Measurements from ENCODE around the gene TMEM87B.
A peak's percentile ranks its signal among the peaks of the same experiment; 100 is the strongest.

TMEM87B gene

DNA sequence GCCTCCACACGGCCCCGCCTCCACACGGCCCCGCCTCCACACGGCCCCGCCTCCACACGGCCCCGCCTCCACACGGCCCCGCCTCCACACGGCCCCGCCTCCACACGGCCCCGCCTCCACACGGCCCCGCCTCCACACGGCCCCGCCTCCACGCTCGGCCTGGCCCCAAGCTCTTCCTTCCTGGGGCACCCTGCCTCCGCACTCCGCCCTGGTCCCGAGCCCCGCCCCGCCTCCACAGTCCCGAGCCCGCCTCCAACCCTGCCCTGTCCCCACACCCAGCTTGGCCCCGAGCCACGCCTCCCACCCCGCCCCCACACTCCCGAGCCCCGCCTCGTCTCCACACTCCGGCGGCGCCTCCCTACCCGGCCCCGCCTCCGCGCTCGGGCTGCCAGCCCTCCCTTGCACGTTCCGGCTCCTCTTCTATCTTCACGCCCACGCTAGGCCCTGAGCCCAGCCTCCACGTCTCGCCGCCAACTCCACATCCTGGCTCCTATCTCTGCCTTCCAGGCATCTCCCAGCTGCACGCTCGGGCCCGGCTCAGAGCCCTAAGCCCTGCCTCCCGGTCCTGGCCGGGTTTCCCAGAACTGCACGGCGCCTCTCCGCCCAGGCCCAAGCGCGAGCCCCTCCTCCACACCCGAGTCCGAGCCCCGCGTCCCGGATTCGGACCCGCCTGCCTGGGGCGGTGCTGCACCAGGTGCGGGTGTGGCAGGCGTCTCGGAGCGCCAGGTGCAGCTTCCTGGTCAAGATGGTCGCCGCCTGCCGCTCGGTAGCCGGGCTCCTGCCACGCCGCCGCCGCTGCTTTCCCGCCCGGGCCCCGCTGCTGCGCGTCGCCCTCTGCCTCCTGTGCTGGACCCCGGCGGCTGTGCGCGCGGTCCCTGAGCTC, at the start of gene TMEM87B:
Gene TMEM87B, plus strand, starts transcription at position 423 of the 883 bp plus-strand sequence. Its CDS starts 323 bp downstream, at position 746.
- no peaks in the 10 kb centered on the region for H4K20me1 ChIP-seq (ENCODE audit: insufficient read depth, low read length)
- TF ChIP-seq CTCF (IDR thresholded peaks at IDR 0.05; ENCODE audit: low read length): no peak
- peak within 1 kb of the TSS; percentile 79 for H3K9ac ChIP-seq (ENCODE audit: low read length)
- no peaks in the 10 kb centered on the region for H3K9me2 ChIP-seq (ENCODE audit: low read depth, low read length)
- H3K4me1 ChIP-seq (ENCODE audit: insufficient read depth, low read length, severe bottlenecking): peaks cover 22% of the 10 kb centered on the region
- H3K9me3 ChIP-seq (ENCODE audit: low read length): no peaks in the 10 kb centered on the region
- no peaks in the 10 kb centered on the region for H3K27me3 ChIP-seq (ENCODE audit: insufficient read depth, low read length)
- peak within 1 kb of the TSS; percentile 81 for H3K27ac ChIP-seq (ENCODE audit: low read depth, low read length, poor library complexity, severe bottlenecking)
- H3K36me3 ChIP-seq (ENCODE audit: insufficient read depth, low read length): peaks cover 6% of the 10 kb centered on the region
- H3K4me3 ChIP-seq (ENCODE audit: low read depth, low read length, poor library complexity, severe bottlenecking): peak within 1 kb of the TSS; percentile 96
- H2AFZ ChIP-seq (ENCODE audit: low read length): no peak within 1 kb of the TSS
- no peaks in the 10 kb centered on the region for H3F3A ChIP-seq (ENCODE audit: insufficient read depth, low read length)
- peaks cover 14% of the 10 kb centered on the region for H3K79me2 ChIP-seq (ENCODE audit: insufficient read depth, low read length)
- H3K4me2 ChIP-seq (ENCODE audit: low read length): peak within 1 kb of the TSS; percentile 85

DNA sequence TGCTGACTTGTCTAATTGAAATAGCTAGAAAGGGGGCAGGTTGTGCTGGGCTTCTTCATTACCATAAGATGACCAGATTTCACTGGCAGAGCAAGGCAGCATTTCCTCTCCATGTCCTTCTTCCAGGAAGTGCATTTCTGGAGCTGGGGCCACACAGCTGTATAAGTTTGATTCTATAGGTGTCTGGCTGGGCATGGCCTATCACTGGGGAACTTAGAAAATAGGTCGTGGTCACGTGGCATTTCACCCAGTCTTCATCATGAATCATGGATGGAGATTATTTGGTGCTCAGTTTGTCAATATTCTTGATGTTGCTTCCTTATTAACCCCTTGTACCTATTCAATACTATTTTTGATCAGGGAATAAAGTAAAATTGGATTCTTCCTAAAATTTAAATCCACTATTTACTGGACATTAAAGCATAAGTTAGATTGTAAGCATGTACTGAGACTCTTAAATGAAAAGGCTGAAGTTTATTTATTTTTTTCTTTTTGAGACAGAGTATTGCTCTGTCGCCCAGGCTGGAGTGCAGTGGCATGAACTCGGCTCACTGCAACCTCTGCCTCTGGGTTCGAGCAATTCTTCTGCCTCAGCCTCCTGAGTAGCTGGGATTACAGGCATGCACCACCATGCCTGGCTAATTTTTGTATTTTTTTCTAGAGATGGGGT, 49.5 kb upstream of the TMEM87B start:
- Histone ChIP-seq H3K4me3 (ENCODE audit: low read depth, low read length, poor library complexity, severe bottlenecking) (no peak overlapping the region), H4K20me1 (ENCODE audit: insufficient read depth, low read length) (no peaks in the 10 kb centered on the region), H3K9me2 (ENCODE audit: low read depth, low read length) (no peaks in the 10 kb centered on the region), H3K9me3 (ENCODE audit: low read length) (no peaks in the 10 kb centered on the region), H3K27me3 (ENCODE audit: insufficient read depth, low read length) (0 out of 2 replicates have a peak, but pooled peaks cover 3% of the 10 kb centered on the region), H3K9ac (ENCODE audit: low read length) (no peak overlapping the region), H3K4me2 (ENCODE audit: low read length) (no peak overlapping the region), H3K27ac (ENCODE audit: low read depth, low read length, poor library complexity, severe bottlenecking) (no peak overlapping the region), H3K4me1 (ENCODE audit: insufficient read depth, low read length, severe bottlenecking) (peaks cover 8% of the 10 kb centered on the region), H3K36me3 (ENCODE audit: insufficient read depth, low read length) (no peaks in the 10 kb centered on the region), H3F3A (ENCODE audit: insufficient read depth, low read length) (no peaks in the 10 kb centered on the region), H2AFZ (ENCODE audit: low read length) (no peak overlapping the region), H3K79me2 (ENCODE audit: insufficient read depth, low read length) (no peaks in the 10 kb centered on the region)
- TF ChIP-seq CTCF (IDR thresholded peaks at IDR 0.05; ENCODE audit: low read length): no peak
- no peak for TF ChIP-seq EZH2 (IDR thresholded peaks at IDR 0.05; ENCODE audit: borderline replicate concordance, low read length)

- no peaks in the 10 kb centered on the region for H3K9me2 ChIP-seq (ENCODE audit: low read depth, low read length)
- H3K9me3 ChIP-seq (ENCODE audit: low read length): no peaks in the 10 kb centered on the region
- H4K20me1 ChIP-seq (ENCODE audit: insufficient read depth, low read length): no peaks in the 10 kb centered on the region
- H3K27ac ChIP-seq (ENCODE audit: low read depth, low read length, poor library complexity, severe bottlenecking): no peak overlapping the region
- no peaks in the 10 kb centered on the region for H3F3A ChIP-seq (ENCODE audit: insufficient read depth, low read length)
- no peak overlapping the region for H3K9ac ChIP-seq (ENCODE audit: low read length)
- 0 out of 2 replicates have a peak, but pooled peaks cover 3% of the 10 kb centered on the region for H3K27me3 ChIP-seq (ENCODE audit: insufficient read depth, low read length)
- H3K79me2 ChIP-seq (ENCODE audit: insufficient read depth, low read length): no peaks in the 10 kb centered on the region
- no peak overlapping the region for H3K4me2 ChIP-seq (ENCODE audit: low read length)
- no peaks in the 10 kb centered on the region for H3K36me3 ChIP-seq (ENCODE audit: insufficient read depth, low read length)
- H2AFZ ChIP-seq (ENCODE audit: low read length): no peak overlapping the region
- H3K4me3 ChIP-seq (ENCODE audit: low read depth, low read length, poor library complexity, severe bottlenecking): no peak overlapping the region
- peaks cover 6% of the 10 kb centered on the region for H3K4me1 ChIP-seq (ENCODE audit: insufficient read depth, low read length, severe bottlenecking)
- no peak for TF ChIP-seq CTCF (IDR thresholded peaks at IDR 0.05; ENCODE audit: low read length)
These were observed 49.0 kb upstream of the TMEM87B start for GRCh38 chr2:112006076-112006410.
